ENCODE data around the gene CCL17.
A peak's percentile ranks its signal among the peaks of the same experiment; 100 is the strongest.
"Not testable (repeated sequence)": the region's sequence is repeated elsewhere in the genome, so short reads cannot be mapped to it uniquely, and the experiment has no call there.

Gene CCL17

DNA sequence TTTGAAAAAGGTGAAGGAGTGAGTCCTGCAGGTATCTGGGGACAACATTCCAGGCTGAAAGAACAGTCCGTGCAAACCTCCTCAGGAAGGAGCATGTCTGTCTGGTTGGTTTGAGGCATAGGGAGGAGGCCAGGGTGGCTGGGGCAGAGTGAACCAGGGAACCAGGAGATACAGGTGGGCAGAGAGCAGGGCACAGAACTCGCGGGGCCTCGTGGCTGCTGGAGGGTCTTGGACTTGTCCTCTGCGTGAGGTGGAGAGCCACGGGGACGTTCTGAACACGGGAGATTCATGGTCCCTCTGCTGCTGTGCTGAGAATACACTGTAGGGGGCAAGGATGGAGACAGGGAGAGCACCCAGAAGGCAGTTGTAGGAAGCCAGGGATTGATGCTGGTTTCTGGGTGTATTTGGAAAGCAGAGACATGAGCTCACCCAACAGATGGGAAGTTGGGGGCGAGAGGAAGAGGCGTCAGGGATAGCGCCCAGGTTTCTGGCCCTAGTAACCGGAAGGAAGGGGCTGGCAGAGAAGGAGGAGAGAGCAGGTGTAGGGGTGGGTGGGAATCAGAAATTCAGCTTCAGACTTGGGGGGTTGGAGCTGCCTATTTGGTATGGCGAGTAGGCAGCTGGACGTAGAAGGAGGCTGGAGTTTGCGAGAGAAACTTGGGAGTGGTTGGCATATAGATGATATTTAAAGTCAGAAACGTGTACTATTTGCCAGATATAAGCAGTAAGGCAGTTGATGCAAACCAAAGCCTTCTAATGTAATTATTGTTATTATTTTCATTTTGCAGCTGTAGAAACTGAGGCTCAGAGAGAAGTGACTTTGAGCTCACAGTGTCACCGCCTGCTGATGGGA is at the start of gene CCL17:
TSS of gene CCL17 (plus strand) at position 803 of the 853 bp plus-strand sequence. CDS start 9,166 bp downstream, outside the sequence.
- DNase-seq (ENCODE audit: low spot score), result no peak

- no peak for DNase-seq (ENCODE audit: low spot score)
These were observed 48.6 kb upstream of the CCL17 start for GRCh38 chr16:57355898-57356414.

GRCh38 chr16:57356547-57356946 is 48.0 kb upstream of the CCL17 start:
- DNase-seq (ENCODE audit: low spot score), result no peak

- no peak for DNase-seq (ENCODE audit: low spot score)
These were observed 47.1 kb upstream of the CCL17 start for GRCh38 chr16:57357330-57358085.

DNA sequence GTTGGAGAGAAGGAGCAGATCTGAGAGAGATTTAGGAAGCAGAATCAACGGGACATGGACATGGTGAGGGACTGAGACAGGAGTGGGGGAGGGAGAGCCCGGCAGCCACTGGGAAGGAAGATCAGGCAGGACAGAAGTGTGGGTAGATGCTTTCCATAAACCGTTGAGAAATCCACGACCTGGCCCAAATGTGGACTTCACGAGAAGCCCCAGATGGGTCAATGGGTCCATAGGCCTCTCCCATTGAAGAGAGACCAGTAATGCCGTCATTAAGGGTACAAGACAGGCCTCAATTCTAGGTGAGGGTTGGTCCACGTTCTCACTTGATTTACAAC is 46.5 kb upstream of the CCL17 start:
- no peak for DNase-seq (ENCODE audit: low spot score)

- no peak for DNase-seq (ENCODE audit: low spot score)
These were observed 46.0 kb upstream of the CCL17 start, which contains the start of gene CCL22 for GRCh38 chr16:57358527-57359095. TSS of gene CCL22 (plus strand) at chr16:57358783. CDS start at chr16:57358817, 34 bp downstream.

GRCh38 chr16:57360321-57360935 is 44.1 kb upstream of the CCL17 start:
- DNase-seq (ENCODE audit: low spot score), result no peak

DNA sequence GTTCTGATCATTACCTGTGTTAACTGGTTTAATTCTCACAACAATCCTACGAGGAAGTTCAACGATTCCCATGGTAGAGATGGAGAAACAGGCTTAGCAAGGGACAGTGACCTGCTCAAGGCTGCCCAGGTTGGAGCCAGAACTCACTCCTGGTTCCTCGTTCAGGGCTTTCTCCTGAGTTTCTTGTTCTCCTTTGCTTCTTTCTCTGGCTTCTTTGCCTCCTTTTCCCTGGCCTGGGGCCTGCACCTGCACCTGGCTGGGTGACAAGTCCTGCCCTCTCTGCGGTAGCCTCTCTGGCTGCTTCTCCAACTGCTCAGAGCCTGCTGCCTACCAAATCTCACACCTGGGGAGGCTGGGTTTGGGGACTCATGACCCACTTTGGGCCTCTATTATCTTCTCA is 43.2 kb upstream of the CCL17 start:
- DNase-seq (ENCODE audit: low spot score), result no peak

DNA sequence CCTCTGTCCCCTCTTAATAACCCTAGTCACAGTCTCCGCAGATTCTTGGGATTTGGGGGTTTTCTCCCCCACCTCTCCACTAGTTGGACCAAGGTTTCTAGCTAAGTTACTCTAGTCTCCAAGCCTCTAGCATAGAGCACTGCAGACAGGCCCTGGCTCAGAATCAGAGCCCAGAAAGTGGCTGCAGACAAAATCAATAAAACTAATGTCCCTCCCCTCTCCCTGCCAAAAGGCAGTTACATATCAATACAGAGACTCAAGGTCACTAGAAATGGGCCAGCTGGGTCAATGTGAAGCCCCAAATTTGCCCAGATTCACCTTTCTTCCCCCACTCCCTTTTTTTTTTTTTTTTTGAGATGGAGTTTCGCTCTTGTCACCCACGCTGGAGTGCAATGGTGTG is 40.4 kb upstream of the CCL17 start:
- no peak for DNase-seq (ENCODE audit: low spot score)

GRCh38 chr16:57366544-57367040 is 38.0 kb upstream of the CCL17 start:
- no peak for DNase-seq (ENCODE audit: low spot score)

GRCh38 chr16:57367116-57367752 is 37.3 kb upstream of the CCL17 start:
- no peak for DNase-seq (ENCODE audit: low spot score)

DNA sequence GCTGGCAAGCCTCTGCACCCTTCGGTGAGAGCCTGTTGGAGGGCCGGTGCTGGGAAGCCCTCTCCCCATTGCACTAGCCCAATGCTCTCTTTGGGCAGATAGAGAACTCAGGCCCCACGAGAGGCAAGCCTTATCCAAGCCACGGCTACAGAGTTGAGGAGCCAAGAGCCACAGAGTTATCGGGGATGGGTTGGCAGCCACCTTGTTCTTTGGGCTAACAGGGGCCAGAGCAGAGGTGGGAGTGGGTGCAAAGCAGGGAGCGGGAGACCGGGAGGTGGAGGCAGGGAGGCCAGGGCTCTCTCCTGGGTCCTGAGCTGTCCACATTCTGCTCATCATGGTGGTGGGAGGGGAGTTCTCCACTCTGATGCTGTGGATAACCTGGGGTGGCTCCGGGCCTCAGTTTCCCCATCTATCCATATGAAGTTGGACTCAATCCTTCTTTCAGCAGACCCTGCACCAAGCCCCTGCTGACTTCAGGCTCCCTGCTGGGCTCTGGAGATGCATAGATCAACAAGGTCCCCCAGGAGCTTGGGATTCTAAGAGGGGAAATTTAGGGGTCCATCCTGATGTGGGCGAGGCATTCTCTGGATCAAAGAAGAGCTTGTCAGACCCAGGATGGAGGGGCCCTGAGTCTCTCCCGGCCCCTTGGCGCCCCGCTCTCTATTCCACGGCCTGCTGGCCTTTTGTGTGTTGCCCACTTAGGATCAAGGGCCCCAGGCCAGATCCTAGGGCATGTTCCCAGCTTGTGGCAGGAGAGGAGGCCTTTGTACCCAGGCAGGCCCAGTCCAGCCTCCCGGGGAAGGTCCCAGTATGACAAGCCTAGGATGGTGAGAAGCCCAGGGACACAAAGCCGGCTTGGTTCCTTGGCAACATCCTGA is 32.8 kb upstream of the CCL17 start:
- no peak for DNase-seq (ENCODE audit: low spot score)

DNA sequence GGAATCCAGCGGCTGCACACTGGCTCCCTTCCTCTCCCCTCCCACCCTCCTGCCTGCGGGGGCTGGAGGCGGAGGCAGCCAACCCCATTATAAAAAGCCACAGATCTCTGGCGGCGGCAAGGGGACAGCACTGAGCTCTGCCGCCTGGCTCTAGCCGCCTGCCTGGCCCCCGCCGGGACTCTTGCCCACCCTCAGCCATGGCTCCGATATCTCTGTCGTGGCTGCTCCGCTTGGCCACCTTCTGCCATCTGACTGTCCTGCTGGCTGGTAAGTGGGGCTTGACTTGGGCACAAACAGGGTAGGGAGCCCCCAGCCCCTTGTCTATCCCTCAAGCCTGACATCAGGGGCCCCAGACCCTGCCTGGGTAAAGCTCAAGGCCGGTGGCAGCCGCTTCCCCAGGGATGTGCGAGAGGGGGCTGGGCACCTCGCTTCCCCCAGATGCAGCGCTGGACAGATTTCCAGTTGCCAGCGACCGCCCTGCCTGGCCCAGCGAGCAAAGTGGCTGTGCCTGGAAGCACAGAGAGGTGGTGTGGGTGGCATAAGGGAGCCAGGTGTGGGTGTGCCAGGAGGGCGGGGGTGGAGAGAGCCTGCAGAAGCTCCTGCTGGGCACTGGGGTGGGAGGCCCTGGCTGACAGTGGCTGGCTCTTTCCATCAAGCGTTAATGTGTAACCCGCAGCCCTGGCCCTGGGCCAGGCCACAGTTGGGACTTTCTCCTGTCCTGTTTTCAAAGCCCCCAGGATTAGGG is 32.0 kb upstream of the CCL17 start, which contains the start of gene CX3CL1:
TSS of gene CX3CL1 (plus strand) at position 119 of the 745 bp plus-strand sequence. CDS start at position 198, 79 bp downstream.
- DNase-seq (ENCODE audit: low spot score), result no peak

- no peak for DNase-seq (ENCODE audit: low spot score)
These were observed 31.2 kb upstream of the CCL17 start for GRCh38 chr16:57373117-57373947.

DNA sequence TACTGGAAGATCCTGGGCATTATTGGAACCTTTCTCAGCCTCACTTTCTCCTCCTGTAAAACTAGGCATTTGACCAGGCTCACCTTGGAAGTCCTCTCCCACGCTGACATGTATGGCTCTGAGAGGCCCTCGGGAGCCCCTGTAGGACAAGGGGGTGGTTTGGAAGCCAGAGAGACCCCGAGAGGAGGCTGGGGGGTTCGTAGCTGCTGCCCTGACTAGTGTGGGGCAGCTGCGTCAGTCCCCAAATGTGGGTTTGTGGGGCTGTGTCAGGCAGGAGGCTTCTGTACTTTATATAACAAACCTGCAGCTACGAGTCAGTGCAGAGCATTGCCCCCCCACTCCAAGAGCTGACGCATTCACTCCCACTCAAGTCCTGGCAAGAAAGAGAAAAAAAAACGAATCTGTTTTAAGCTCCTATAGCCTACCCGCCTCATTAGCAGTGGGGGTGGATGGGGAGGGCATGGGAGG is 30.5 kb upstream of the CCL17 start:
- DNase-seq (ENCODE audit: low spot score), result peak; percentile 27

DNA sequence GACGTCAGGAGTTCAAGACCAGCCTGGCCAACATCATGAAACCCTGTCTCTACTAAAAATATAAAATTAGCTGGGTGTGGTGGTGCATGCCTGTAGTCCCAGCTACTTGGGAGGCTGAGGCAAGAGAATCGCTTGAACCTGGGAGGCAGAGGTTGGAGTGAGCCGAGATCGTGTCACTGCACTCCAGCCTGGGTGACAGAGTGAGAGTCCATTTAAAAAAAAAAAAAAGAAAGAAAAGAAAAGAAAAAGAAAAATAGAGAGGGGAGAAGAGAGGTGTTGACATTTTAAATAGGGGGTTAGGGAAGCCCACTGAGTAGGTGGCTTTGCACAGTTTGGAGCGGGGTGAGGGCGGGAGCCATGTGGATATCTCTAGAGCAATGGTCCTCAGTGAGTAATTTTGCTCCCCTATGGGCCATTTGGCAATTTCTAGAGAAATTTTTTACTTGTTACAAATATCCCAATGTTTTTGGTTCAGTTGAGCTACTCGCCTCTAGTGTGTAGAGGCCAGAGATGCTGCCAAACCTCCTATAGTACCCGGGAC is 29.6 kb upstream of the CCL17 start:
- not testable (repeated sequence) for DNase-seq (ENCODE audit: low spot score)

GRCh38 chr16:57376313-57376818 is 28.2 kb upstream of the CCL17 start:
- no peak for DNase-seq (ENCODE audit: low spot score)

Data from RKO (cell line).